HepG2 (cell line): Measurements from ENCODE around the gene SF3B6. TPM values are rescaled to one million over a fixed set of nuclear protein-coding genes. Genes with fewer than 3 reads are reported as not detected.

ENCODE experiments used
- AHDC1 ChIP-seq: sonication (generic); formaldehyde crosslinking; IDR thresholded peaks from 2 replicates; pipeline ENCODE4 v1.5.1; 2020; ENCODE audit warnings: mild to moderate bottlenecking, missing genetic modification reagents, borderline replicate concordance
- EHMT2 ChIP-seq: fragments of 200-600 bp; sonication (generic); IDR thresholded peaks from 2 replicates; pipeline ENCODE4 v1.7.0; 2017; ENCODE audit warnings: antibody characterized with exemption, low read depth, low read length, borderline replicate concordance
- ELK4 ChIP-seq: sonication (generic); formaldehyde crosslinking; IDR thresholded peaks from 2 replicates; pipeline ENCODE4 v1.9.0; 2021; ENCODE audit warnings: missing genetic modification reagents, borderline replicate concordance
- FOXA3 ChIP-seq: IDR thresholded peaks from 2 replicates; pipeline ENCODE4 v1.6.1; 2016; ENCODE audit warnings: missing genetic modification reagents, missing compliant biosample characterization
- JARID2 ChIP-seq: sonication (generic); formaldehyde crosslinking; IDR thresholded peaks from 2 replicates; pipeline ENCODE4 v1.8.1; 2023; ENCODE audit warnings: missing genetic modification reagents, inconsistent platforms; ENCODE audit not compliant: insufficient replicate concordance
- MEF2D ChIP-seq: sonication (generic); formaldehyde crosslinking; IDR thresholded peaks from 2 replicates; pipeline ENCODE4 v1.5.1; 2020; ENCODE audit warnings: mild to moderate bottlenecking, missing genetic modification reagents
- NBN ChIP-seq: fragments of 450-650 bp; conservative IDR thresholded peaks from 2 replicates; pipeline ENCODE4 v1.6.1; 2017
- PHF20 ChIP-seq: sonication (generic); formaldehyde crosslinking; IDR thresholded peaks from 2 replicates; pipeline ENCODE4 v1.5.0; 2020; ENCODE audit warnings: mild to moderate bottlenecking, missing genetic modification reagents
- ZNF282 ChIP-seq: fragments of 450-650 bp; IDR thresholded peaks from 2 replicates; pipeline ENCODE4 v1.6.1; 2018; ENCODE audit not compliant: partially characterized antibody
- polyA plus RNA-seq, 8 experiments: library from polyadenylated mRNA; depleted of rRNA in 3 of 8; stranded (reverse) in 7 of 8; unstranded in 1 of 8; fragments of >200 nt; fragmentation: Illumina TruSeq in 4 of 8; extraction: Trizol in 4 of 8; gene quantifications; 2 replicates each; pipeline versions ENCODE4 v1.2.1 to v1.2.3, GENCODE V29; 2011 to 2016; ENCODE audit warnings: low read depth in 4 of 8, missing spikeins in 1 of 8, mixed read lengths in 1 of 8; ENCODE audit not compliant: insufficient read depth in 1 of 8
- total RNA-seq, 5 experiments: library from RNA; depleted of rRNA; stranded (reverse); fragments of >200 nt; fragmentation: Illumina TruSeq; extraction: Trizol; gene quantifications; 2 replicates each; pipeline ENCODE4 v1.2.3, GENCODE V29; 2016; ENCODE audit warnings: low read depth in 1 of 5
- TF ChIP-seq, protein P1 (sequence below): sonication (generic); formaldehyde crosslinking; IDR thresholded peaks from 2 replicates; pipeline ENCODE4 v1.4.0; 2020; ENCODE audit warnings: missing genetic modification reagents
- TF ChIP-seq, protein P2 (sequence below), 2 experiments: fragments of 450-650 bp in 1 of 2; sonication (generic) in 1 of 2; formaldehyde crosslinking in 1 of 2; IDR thresholded peaks; 2 replicates each; pipeline versions ENCODE4 v1.6.1 to v1.8.0; 2016 to 2022; ENCODE audit warnings: antibody characterized with exemption in 1 of 2, mild to moderate bottlenecking in 1 of 2, missing genetic modification reagents in 1 of 2

SF3B6 gene
- total and polyA plus RNA-seq, 2 of the 13 experiments (the other 11 are each of a cell fraction or from before 2014, with no cell fraction given) = 177 to 182 TPM

DNA sequence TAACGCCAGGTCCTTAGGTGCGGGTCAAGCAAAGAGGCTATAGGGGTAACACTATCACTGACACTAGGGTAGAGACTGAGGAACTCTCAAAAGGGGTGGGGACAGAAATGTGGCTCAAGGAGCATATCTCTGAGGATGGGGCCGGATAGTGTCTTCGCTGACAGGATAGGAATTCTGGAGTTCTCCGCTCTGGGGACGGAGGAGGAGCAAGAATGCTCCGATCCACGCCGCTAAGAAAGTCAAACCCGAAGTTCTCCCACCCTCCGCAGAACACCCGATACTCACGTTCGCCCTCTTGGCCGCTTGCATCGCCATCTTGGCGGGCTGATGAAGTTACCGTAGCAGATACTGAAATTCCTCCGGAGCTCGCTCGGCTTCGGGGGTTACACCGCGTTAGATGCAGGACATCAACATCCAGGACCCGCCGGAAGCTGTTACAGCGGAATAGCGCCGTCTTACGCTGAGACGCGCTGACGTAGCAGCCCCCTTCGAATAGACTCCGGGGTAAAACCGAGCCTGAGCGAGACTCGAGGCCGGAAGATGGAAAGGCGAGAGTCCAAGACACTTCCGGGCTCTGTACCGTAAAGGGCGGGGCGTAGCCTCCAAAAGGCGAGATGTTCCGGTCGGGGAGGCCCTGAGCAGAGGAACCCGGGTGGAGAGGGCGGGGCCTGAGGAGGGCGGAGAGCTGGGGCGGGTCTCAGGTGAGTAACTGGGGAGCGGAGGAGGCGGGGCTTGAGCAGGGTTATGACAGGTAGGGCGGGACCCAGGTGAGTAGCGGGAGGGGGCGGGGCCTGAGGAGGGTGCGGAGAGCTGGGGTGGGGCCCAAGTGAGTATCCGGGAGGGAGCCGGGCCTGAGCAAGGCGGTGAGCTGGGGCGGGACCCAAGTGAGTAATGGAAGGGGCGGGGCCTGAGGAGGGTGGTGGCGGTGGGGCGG, at the start of gene SF3B6 (continued):
- TF ChIP-seq, protein P1, sequence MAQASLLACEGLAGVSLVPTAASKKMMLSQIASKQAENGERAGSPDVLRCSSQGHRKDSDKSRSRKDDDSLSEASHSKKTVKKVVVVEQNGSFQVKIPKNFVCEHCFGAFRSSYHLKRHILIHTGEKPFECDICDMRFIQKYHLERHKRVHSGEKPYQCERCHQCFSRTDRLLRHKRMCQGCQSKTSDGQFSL = peak; percentile 73; the same call in 1 of the 2 replicates
- TF ChIP-seq PHF20 (CRISPR knock-in tag) = peak; percentile 99
- TF ChIP-seq EHMT2 = no peak
- TF ChIP-seq ELK4 (CRISPR knock-in tag) = peak; percentile 98; the same call in 1 of the 2 replicates
- TF ChIP-seq, protein P2, sequence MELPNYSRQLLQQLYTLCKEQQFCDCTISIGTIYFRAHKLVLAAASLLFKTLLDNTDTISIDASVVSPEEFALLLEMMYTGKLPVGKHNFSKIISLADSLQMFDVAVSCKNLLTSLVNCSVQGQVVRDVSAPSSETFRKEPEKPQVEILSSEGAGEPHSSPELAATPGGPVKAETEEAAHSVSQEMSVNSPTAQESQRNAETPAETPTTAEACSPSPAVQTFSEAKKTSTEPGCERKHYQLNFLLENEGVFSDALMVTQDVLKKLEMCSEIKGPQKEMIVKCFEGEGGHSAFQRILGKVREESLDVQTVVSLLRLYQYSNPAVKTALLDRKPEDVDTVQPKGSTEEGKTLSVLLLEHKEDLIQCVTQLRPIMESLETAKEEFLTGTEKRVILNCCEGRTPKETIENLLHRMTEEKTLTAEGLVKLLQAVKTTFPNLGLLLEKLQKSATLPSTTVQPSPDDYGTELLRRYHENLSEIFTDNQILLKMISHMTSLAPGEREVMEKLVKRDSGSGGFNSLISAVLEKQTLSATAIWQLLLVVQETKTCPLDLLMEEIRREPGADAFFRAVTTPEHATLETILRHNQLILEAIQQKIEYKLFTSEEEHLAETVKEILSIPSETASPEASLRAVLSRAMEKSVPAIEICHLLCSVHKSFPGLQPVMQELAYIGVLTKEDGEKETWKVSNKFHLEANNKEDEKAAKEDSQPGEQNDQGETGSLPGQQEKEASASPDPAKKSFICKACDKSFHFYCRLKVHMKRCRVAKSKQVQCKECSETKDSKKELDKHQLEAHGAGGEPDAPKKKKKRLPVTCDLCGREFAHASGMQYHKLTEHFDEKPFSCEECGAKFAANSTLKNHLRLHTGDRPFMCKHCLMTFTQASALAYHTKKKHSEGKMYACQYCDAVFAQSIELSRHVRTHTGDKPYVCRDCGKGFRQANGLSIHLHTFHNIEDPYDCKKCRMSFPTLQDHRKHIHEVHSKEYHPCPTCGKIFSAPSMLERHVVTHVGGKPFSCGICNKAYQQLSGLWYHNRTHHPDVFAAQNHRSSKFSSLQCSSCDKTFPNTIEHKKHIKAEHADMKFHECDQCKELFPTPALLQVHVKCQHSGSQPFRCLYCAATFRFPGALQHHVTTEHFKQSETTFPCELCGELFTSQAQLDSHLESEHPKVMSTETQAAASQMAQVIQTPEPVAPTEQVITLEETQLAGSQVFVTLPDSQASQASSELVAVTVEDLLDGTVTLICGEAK (IDR thresholded peaks at IDR 0.05) = peak; percentile 96
- TF ChIP-seq, protein P2 (CRISPR knock-in tag; IDR thresholded peaks at IDR 0.05) = peak; percentile 94
- no peak; the same call in 1 of the 2 replicates for TF ChIP-seq AHDC1 (CRISPR knock-in tag)
- no peak for TF ChIP-seq ZNF282
- peak; percentile 95 for TF ChIP-seq MEF2D (CRISPR knock-in tag)
- TF ChIP-seq JARID2 (CRISPR knock-in tag) = peak; percentile 61
- TF ChIP-seq NBN = no peak
- peak; percentile 89 for TF ChIP-seq FOXA3
